Pancreas (tissue), 10 donors: ENCODE measurements around the gene TGOLN2. TPM values are rescaled to one million over a fixed set of nuclear protein-coding genes. Genes with fewer than 3 reads are reported as not detected.
"Not testable (repeated sequence)": the region's sequence is repeated elsewhere in the genome, so short reads cannot be mapped to it uniquely, and the experiment has no call there.

Experiments
- ATAC-seq, 4 donors: fragments of 200-7000 bp; cut with Tn5 transposase; one replicate each; pipeline versions ENCODE4 v1.8.0 to v1.9.1; 2020; ENCODE audit warnings: mild to moderate bottlenecking in 4 of 4, moderate library complexity in 4 of 4
- DNase-seq, 6 donors: peaks; one replicate each; pipeline ENCODE4 v3.0.0-alpha.2; 2020
- FAIRE-seq: peaks from 2 replicates; lab custom pipeline; 2012; peaks lifted over from hg19 to GRCh38; lab: Jason Lieb, UNC
- H3K27ac ChIP-seq, 4 donors: fragments of 200-600 bp; sonication (generic); 1 replicate in 3 of 4; 2 replicates in 1 of 4; pipeline versions ENCODE4 v1.5.0 to v1.8.0; 2020
- H3K27me3 ChIP-seq, 4 donors: fragments of 200-600 bp; one replicate each; pipeline ENCODE4 v1.8.0; 2021
- H3K36me3 ChIP-seq, 3 donors: fragments of 200-600 bp; sonication (generic) in 1 of 3; one replicate each; pipeline versions ENCODE4 v1.5.0 to v1.8.0; 2020 to 2021
- H3K4me1 ChIP-seq, 3 donors: fragments of 200-600 bp; one replicate each; pipeline ENCODE4 v1.8.0; 2021
- H3K4me3 ChIP-seq, 4 donors: fragments of 200-600 bp; sonication (generic) in 2 of 4; one replicate each; pipeline versions ENCODE4 v1.5.0 to v1.8.0; 2020 to 2021
- H3K9me3 ChIP-seq, 4 donors: fragments of 200-600 bp; one replicate each; pipeline ENCODE4 v1.8.0; 2021
- WGBS, 2 donors: extraction: QIAGEN DNeasy Blood & Tissue Kit; methylation state at CpG; one replicate each; pipeline ENCODE4 v1.1.7; 2013; 5-methylcytosine and 5-hydroxymethylcytosine counted together
- intact Hi-C, 3 donors: fragments of 100-400 bp; cut with DNase I; formaldehyde crosslinking; loops; one replicate each; pipeline versions ENCODE4 v1.11.1 to v1.14.2; 2022
- polyA plus RNA-seq, 2 donors: library from polyadenylated mRNA; stranded (reverse); fragments of 200-250 nt; gene quantifications; one replicate each; pipeline ENCODE4 v1.2.3, GENCODE V29; 2013
- total RNA-seq, 6 donors: library from RNA; stranded (reverse); fragmentation: NEBNext Ultra II Directional in 4 of 6; extraction: Animal tissue kit (Norgen Biotek cat#: 25700) in 4 of 6; gene quantifications; one replicate each; pipeline versions ENCODE4 v1.2.1 to v1.2.4, GENCODE V29; 2021 to 2023
- TF ChIP-seq, protein P1 (sequence below), 4 donors: fragments of 200-600 bp; sonication (generic) in 3 of 4; IDR thresholded peaks; one replicate each; pipeline versions ENCODE4 v1.5.0 to v1.8.0; 2021; ENCODE audit warnings: antibody characterized with exemption in 4 of 4
- donor health status: healthy with polysubstance abuse.
- donor health status: DM: no; HTN: no; CAD: no; lungs with moderate emphysema.
- donor health status: DM: no; HTN: no; CAD: no.
- donor health status: control.
- donor health status: control.
- donor health status: Bipolar disorder and iron deficiency.
- donor health status: DM: yes; HTN: yes; CAD: no.
- donor health status: DM: no; HTN: no; CAD: no.
- donor health status: DM: no; HTN: no; CAD: no.
- donor health status: DM: yes; HTN: yes; CAD: no.

The TGOLN2 gene
- total and polyA plus RNA-seq, 8 donors: 17.7 to 74.7 (median 37.9) TPM

DNA sequence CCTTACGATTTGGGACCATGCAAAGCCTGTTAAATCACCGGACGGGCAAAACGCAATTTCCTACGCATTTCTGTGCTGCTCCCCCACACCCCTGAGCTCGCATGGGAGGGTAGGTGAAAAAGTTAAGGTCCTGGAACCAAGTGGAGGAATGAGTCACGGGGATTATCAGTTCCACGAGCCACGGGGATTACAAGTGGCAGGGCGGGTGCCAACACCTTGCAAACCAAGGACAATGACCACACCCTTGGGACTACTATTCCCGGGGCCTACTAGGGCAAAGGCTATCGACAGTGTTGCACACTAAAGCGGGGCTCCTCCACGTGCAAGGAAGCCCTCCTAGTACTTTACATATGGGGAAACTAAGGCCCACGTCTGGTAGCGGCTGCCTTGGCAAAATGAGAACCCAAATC lies 26.1 kb upstream of the TGOLN2 start:
- ATAC-seq (peak; percentile 61 to 71 (median 66)), FAIRE-seq (no peak), DNase-seq (peak in 4 of 6 donors; percentile 55 to 79 (median 75))
- Histone ChIP-seq H3K9me3 (peaks cover 0 to 4% (median 0%) of the 10 kb centered on the region in 4 donors), H3K27me3 (no peaks in the 10 kb centered on the region), H3K27ac (peak overlapping the region; percentile 63 to 84 (median 78)), H3K4me3 (peak overlapping the region; percentile 43 to 92 (median 78)), H3K4me1 (peaks cover 3 to 9% (median 5%) of the 10 kb centered on the region in 3 donors), H3K36me3 (peaks cover 0 to 23% (median 0%) of the 10 kb centered on the region in 3 donors)
- TF ChIP-seq, protein P1, sequence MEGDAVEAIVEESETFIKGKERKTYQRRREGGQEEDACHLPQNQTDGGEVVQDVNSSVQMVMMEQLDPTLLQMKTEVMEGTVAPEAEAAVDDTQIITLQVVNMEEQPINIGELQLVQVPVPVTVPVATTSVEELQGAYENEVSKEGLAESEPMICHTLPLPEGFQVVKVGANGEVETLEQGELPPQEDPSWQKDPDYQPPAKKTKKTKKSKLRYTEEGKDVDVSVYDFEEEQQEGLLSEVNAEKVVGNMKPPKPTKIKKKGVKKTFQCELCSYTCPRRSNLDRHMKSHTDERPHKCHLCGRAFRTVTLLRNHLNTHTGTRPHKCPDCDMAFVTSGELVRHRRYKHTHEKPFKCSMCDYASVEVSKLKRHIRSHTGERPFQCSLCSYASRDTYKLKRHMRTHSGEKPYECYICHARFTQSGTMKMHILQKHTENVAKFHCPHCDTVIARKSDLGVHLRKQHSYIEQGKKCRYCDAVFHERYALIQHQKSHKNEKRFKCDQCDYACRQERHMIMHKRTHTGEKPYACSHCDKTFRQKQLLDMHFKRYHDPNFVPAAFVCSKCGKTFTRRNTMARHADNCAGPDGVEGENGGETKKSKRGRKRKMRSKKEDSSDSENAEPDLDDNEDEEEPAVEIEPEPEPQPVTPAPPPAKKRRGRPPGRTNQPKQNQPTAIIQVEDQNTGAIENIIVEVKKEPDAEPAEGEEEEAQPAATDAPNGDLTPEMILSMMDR (IDR thresholded peaks at IDR 0.05): no peak
- intact Hi-C loops: no loop called here
- 5 to 6% methylated on average over 16 of the region's 16 CpGs for WGBS, 2 donors

DNA sequence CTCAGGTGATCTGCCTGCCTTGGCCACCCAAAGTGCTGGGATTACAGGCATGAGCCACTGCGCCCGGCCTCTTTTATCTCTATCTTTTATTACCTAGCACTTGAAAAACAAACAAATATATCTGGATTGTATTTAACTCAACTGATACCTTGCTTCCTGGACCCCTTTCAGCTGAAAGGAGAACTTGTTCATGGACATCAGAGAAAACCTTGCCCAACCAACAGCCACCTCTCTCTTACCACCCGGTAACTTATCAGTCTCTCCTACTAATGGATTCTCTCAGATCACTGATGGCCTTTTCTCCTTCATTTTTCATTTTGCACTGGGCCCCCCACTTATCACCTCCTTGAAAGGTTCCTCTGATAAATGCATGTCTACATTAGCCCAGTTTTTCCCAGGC lies 19.8 kb upstream of the TGOLN2 start:
- intact Hi-C loops: no loop called here
- no peaks in the 10 kb centered on the region for H3K27me3 ChIP-seq
- FAIRE-seq (no peak), DNase-seq (no peak), ATAC-seq (no peak)
- peaks cover 0 to 41% (median 3%) of the 10 kb centered on the region in 3 donors for H3K36me3 ChIP-seq
- no peaks in the 10 kb centered on the region for H3K9me3 ChIP-seq
- H3K4me1 ChIP-seq: no peaks in the 10 kb centered on the region
- 23 to 31% methylated on average over 3 of the region's 3 CpGs for WGBS, 2 donors
- no peak overlapping the region for H3K4me3 ChIP-seq
- TF ChIP-seq, protein P1 (IDR thresholded peaks at IDR 0.05): no peak
- no peak overlapping the region for H3K27ac ChIP-seq

DNA sequence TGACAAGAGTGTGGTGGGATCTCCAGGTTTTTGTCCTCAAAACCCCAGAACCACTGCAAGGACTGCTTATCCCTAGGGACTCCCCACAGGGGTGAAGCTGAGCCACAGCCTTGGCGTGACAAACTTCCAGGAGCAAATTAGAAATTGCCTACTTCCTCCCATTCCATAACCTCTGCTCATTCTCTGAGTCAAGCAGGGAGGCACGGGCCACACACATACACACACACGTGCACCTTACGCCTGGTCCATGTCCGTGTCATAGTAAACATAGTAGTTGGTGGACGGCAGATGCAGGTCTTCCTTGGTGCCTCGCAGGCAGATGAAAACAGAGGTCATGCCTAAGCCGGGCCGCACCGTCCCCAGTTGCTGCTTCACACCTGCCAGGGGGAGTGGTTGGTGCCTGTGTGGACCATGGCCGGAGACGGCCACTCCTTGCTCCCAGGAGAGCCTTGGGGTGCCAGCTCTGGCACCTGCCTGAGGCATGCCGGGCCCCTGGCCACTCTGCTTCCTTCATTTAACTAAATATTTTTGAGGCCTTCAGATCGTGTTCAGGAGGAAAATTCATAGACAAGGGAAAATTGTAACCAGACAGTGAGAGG lies 16.7 kb upstream of the TGOLN2 start:
- FAIRE-seq: no peak
- peaks cover 0 to 24% (median 3%) of the 10 kb centered on the region in 3 donors for H3K36me3 ChIP-seq
- ATAC-seq: no peak
- no peaks in the 10 kb centered on the region for H3K9me3 ChIP-seq
- H3K4me3 ChIP-seq: no peak overlapping the region
- DNase-seq: no peak
- intact Hi-C loops: no loop called here
- no peaks in the 10 kb centered on the region for H3K27me3 ChIP-seq
- no peak overlapping the region for H3K27ac ChIP-seq
- WGBS, 2 donors: 88 to 93% methylated on average over 14 of the region's 14 CpGs
- H3K4me1 ChIP-seq: no peaks in the 10 kb centered on the region
- TF ChIP-seq, protein P1 (IDR thresholded peaks at IDR 0.05): no peak

DNA sequence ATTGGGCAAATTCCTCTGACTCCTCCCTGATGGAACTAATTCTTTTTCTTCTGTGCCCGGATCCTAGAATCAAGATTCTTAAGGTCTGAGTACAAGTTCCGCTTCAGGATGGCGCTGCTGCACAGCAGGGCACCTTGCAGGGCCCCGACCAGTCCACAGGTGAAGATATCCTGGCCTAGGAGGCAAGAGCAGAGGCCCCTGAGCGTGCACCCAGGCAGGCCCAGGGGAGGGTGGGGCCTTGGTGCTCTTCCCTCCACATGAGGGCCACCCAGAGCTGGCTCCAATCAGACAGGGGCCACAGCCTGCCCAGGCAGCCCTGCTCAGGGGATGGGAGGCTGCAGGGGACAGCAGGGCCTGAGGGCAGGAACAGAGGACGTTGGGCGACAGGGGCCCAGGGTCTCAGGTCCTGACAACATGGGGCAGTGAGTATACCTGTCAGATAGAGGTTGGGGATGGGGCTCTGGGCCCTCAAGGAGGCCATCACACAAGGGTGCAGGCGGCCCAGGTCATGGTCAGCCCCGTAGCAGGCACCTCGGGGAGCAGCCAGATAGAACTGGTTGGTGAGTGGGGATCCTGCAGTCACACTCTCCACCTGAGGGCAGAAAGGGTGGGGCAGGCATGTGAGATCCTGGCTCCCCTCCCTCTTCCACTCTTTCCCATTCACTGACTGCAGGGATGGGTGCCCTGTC lies 15.6 kb upstream of the TGOLN2 start:
- H3K36me3 ChIP-seq: peaks cover 0 to 18% (median 3%) of the 10 kb centered on the region in 3 donors
- peak in 1 of 4 donors; percentile 4 for ATAC-seq
- FAIRE-seq, H3K4me3 ChIP-seq, H3K27ac ChIP-seq, H3K4me1 ChIP-seq, H3K27me3 ChIP-seq, H3K9me3 ChIP-seq, DNase-seq: not testable (repeated sequence)
- intact Hi-C loops: loop anchor here in 1 of 3 donors (2.0 kb wide), 1 partner anchor 29 kb away; no protein-coding TSS in a partner anchor
- 92 to 96% methylated on average over 10 of the region's 10 CpGs for WGBS, 2 donors

DNA sequence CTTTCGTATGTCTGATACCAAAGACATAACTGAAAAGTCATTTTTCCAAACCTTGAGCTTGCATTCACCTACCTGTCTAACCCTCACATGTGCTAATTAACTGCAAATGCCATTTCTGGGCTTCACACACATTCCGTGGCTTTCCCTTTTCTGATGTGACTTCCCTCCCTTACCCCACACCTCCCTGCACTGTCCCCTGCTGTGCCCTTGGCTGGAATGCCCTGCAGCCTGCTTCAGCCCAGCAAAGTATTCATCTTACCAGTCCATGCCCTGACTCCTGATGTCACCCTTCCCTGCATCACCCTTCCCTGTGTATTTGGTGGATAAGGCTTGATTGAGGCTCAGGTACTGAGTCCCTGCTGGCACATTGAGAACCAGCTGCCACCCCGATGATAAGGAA lies 14.4 kb upstream of the TGOLN2 start:
- peaks cover 0 to 18% (median 3%) of the 10 kb centered on the region in 3 donors for H3K36me3 ChIP-seq
- DNase-seq (no peak), ATAC-seq (no peak), FAIRE-seq (no peak)
- no peak overlapping the region for H3K4me3 ChIP-seq
- H3K4me1 ChIP-seq: no peaks in the 10 kb centered on the region
- H3K9me3 ChIP-seq: no peaks in the 10 kb centered on the region
- no peak overlapping the region for H3K27ac ChIP-seq
- 79% methylated on average over 3 of the region's 3 CpGs for WGBS, 2 donors
- intact Hi-C loops: loop anchor here in 1 of 3 donors (2.0 kb wide), 1 partner anchor 27 kb away; no protein-coding TSS in a partner anchor
- TF ChIP-seq, protein P1 (IDR thresholded peaks at IDR 0.05): no peak
- no peaks in the 10 kb centered on the region for H3K27me3 ChIP-seq
